GM13976 (cell line): ENCODE measurements around the gene SUN1.

Experiments
- DNase-seq: peaks from one replicate; pipeline ENCODE4 v3.0.0; 2012; ENCODE audit warnings: low spot score
- in situ Hi-C: fragments of 300-500 bp; cut with MboI; formaldehyde crosslinking; loops from one replicate; pipeline ENCODE4 v1.12.0; 2022; ENCODE audit warnings: low sequenced_read_pairs, mixed read lengths, inconsistent platforms; ENCODE audit not compliant: unreplicated experiment
- TF ChIP-seq, protein P1 (sequence below): IDR thresholded peaks from 2 replicates; pipeline ENCODE4 v1.5.1; 2012; ENCODE audit warnings: borderline replicate concordance, mild to moderate bottlenecking; ENCODE audit not compliant: insufficient read depth; ENCODE audit errors: extremely low read depth, missing control alignments, control extremely low read depth

SUN1 gene

GRCh38 chr7:834277-834676 lies 2.0 kb downstream of the SUN1 start:
- TF ChIP-seq, protein P1, sequence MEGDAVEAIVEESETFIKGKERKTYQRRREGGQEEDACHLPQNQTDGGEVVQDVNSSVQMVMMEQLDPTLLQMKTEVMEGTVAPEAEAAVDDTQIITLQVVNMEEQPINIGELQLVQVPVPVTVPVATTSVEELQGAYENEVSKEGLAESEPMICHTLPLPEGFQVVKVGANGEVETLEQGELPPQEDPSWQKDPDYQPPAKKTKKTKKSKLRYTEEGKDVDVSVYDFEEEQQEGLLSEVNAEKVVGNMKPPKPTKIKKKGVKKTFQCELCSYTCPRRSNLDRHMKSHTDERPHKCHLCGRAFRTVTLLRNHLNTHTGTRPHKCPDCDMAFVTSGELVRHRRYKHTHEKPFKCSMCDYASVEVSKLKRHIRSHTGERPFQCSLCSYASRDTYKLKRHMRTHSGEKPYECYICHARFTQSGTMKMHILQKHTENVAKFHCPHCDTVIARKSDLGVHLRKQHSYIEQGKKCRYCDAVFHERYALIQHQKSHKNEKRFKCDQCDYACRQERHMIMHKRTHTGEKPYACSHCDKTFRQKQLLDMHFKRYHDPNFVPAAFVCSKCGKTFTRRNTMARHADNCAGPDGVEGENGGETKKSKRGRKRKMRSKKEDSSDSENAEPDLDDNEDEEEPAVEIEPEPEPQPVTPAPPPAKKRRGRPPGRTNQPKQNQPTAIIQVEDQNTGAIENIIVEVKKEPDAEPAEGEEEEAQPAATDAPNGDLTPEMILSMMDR = no peak
- in situ Hi-C loops = no loop called here
- no peak for DNase-seq

- in situ Hi-C loops = no loop called here
Measured at GRCh38 chr7:835021-835420, 2.7 kb downstream of the SUN1 start.

GRCh38 chr7:835485-836401 lies 3.5 kb downstream of the SUN1 start:
- TF ChIP-seq, protein P1 = no peak
- in situ Hi-C loops = no loop called here
- DNase-seq = no peak

More at GRCh38 chr7:835021-835420, 2.7 kb downstream of the SUN1 start:
- TF ChIP-seq, protein P1 = no peak
- no peak for DNase-seq

DNA sequence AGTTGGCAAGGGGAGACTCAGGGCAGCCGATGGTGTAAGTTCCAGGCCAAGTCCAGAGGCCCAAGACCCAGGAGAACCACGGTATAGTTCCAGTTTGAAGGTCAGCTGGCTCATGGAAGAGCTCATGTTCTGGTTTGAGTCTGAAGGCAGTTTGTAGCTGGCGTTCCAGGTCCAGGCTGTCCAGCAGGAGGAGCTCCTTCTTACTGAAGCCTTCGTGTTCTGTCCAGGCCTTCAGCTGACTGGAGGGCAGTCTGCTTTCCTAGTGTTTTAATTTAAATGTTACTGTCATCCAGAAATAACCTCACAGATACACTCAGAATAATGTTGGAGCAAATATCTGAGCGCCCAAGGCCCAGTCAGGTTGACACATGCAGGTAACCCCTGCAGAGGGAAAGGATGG lies 4.2 kb downstream of the SUN1 start:
- no peak for DNase-seq
- in situ Hi-C loops = no loop called here
- TF ChIP-seq, protein P1 = no peak

DNA sequence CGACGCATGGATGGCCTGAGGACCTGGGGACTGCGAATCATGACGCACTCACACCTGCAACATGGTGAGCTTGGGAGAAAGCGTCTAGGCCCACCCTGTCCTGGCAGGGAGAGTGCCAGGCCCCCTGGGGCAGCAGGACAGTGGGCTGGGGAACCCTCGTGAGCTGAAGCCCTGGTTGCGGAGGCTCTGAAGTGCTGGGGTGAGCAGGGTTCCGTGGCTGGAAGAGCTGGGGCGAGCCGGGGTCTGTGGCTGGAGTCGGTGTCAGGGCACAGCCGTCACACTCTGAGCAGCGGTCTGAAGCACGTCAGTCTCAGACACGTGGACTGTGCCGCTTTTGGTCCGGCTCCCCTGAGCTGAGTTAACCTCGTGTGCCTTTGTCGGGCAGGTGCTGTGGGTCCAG lies 4.7 kb downstream of the SUN1 start:
- TF ChIP-seq, protein P1 = no peak
- in situ Hi-C loops = no loop called here
- no peak for DNase-seq

- no peak for DNase-seq
Measured at GRCh38 chr7:840001-840600, 7.8 kb downstream of the SUN1 start.

More at GRCh38 chr7:840001-840600, 7.8 kb downstream of the SUN1 start:
- in situ Hi-C loops = no loop called here
- TF ChIP-seq, protein P1 = no peak
